Fibroblast of lung (primary cell): ENCODE measurements around the gene UBE2J2.

Experiments
- EZH2 ChIP-seq: IDR thresholded peaks from 2 replicates; pipeline ENCODE4 v1.5.1; 2012; ENCODE audit warnings: low read length, control low read depth, mild to moderate bottlenecking; ENCODE audit errors: missing control alignments
- TF ChIP-seq, protein P1 (sequence below), 2 donors: IDR thresholded peaks in 1 of 2; conservative IDR thresholded peaks in 1 of 2; 1 replicate in 1 of 2; 2 replicates in 1 of 2; pipeline ENCODE4 v1.5.1; 2011 to 2012; ENCODE audit warnings: low read length in 2 of 2, control low read depth in 1 of 2, inconsistent platforms in 1 of 2, low read depth in 1 of 2, mild to moderate bottlenecking in 1 of 2

DNA sequence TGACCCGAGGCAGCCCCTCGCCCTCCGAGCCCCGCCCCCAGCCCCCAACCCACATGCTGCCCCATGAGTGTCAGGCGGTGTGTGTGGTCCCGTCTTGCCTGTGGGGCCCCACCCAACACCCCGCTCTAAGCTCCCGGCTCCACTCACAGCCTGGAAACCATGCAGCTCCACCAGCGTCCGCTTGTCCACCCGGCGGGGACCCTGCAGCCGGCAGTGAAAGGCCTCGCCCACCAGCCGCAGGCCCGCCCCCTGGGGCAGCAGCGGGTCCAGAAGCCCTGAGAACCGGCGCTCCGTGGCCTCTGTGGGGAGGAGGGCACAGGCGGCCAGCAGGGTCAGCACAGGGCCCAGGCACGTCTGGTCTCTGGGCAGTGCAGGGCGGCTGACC is 29.9 kb downstream of the UBE2J2 start:
- TF ChIP-seq, protein P1, sequence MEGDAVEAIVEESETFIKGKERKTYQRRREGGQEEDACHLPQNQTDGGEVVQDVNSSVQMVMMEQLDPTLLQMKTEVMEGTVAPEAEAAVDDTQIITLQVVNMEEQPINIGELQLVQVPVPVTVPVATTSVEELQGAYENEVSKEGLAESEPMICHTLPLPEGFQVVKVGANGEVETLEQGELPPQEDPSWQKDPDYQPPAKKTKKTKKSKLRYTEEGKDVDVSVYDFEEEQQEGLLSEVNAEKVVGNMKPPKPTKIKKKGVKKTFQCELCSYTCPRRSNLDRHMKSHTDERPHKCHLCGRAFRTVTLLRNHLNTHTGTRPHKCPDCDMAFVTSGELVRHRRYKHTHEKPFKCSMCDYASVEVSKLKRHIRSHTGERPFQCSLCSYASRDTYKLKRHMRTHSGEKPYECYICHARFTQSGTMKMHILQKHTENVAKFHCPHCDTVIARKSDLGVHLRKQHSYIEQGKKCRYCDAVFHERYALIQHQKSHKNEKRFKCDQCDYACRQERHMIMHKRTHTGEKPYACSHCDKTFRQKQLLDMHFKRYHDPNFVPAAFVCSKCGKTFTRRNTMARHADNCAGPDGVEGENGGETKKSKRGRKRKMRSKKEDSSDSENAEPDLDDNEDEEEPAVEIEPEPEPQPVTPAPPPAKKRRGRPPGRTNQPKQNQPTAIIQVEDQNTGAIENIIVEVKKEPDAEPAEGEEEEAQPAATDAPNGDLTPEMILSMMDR (conservative IDR thresholded peaks at IDR 0.05 in 1 of 2, IDR thresholded peaks at IDR 0.05 in 1 of 2; ENCODE audit: low read depth in 1 of 2, low read length in 2 of 2), result no peak
- no peak for TF ChIP-seq EZH2
